CD14-positive monocyte (primary cell): Measurements from ENCODE around the gene CCRL2. TPM values are rescaled to one million over a fixed set of nuclear protein-coding genes. Genes with fewer than 3 reads are reported as not detected.

Experiments
- DNase-seq, 3 donors: peaks; one replicate each; pipeline ENCODE4 v3.0.0-alpha.2; 2011 to 2022
- H2AFZ ChIP-seq: 2 replicates; pipeline ENCODE4 v1.6.0; 2012; ENCODE audit warnings: mild to moderate bottlenecking, low read depth, low read length, inconsistent platforms; ENCODE audit not compliant: insufficient read depth, poor library complexity, severe bottlenecking
- H3K27ac ChIP-seq, 2 donors: 1 replicate in 1 of 2; 2 replicates in 1 of 2; pipeline ENCODE4 v1.5.1; 2012 to 2013; ENCODE audit warnings: low read length in 2 of 2, control low read depth in 1 of 2, inconsistent platforms in 1 of 2, low read depth in 1 of 2, mild to moderate bottlenecking in 1 of 2
- H3K27me3 ChIP-seq, 2 donors: one replicate each; pipeline versions ENCODE4 v1.6.0 to v1.6.1; 2011 to 2013; ENCODE audit warnings: low read length in 2 of 2; ENCODE audit not compliant: control insufficient read depth in 2 of 2, insufficient read depth in 2 of 2
- H3K36me3 ChIP-seq, 2 donors: replicated peaks in 1 of 2; 1 replicate in 1 of 2; 2 replicates in 1 of 2; pipeline versions ENCODE4 v1.5.1 to v1.6.1; 2012 to 2013; ENCODE audit warnings: low read length in 2 of 2, control low read depth in 1 of 2, inconsistent platforms in 1 of 2, mild to moderate bottlenecking in 1 of 2; ENCODE audit not compliant: insufficient read depth in 2 of 2, control insufficient read depth in 1 of 2
- H3K4me1 ChIP-seq, 2 donors: 1 replicate in 1 of 2; 2 replicates in 1 of 2; pipeline versions ENCODE4 v1.5.1 to v1.6.1; 2012 to 2013; ENCODE audit warnings: low read length in 2 of 2, control low read depth in 1 of 2, inconsistent platforms in 1 of 2, mild to moderate bottlenecking in 1 of 2, moderate library complexity in 1 of 2; ENCODE audit not compliant: insufficient read depth in 2 of 2, control insufficient read depth in 1 of 2
- H3K4me2 ChIP-seq: replicated peaks from 2 replicates; pipeline ENCODE3; 2012; ENCODE audit warnings: low read length, moderate library complexity, mild to moderate bottlenecking; ENCODE audit not compliant: poor library complexity, severe bottlenecking; ENCODE audit errors: extremely low read depth
- H3K4me3 ChIP-seq, 3 experiments: fragments of 200-600 bp in 1 of 3; sonication (generic) in 1 of 3; replicated peaks in 1 of 3; 1 replicate in 2 of 3; 2 replicates in 1 of 3; pipeline ENCODE4 v1.5.1; 2011 to 2013; ENCODE audit warnings: low read length in 3 of 3, mild to moderate bottlenecking in 3 of 3, control low read depth in 2 of 3, low read depth in 2 of 3, inconsistent platforms in 1 of 3, moderate library complexity in 1 of 3
- H3K79me2 ChIP-seq: 2 replicates; pipeline ENCODE4 v1.6.0; 2012; ENCODE audit warnings: mild to moderate bottlenecking, control low read depth, inconsistent platforms, low read length, moderate library complexity; ENCODE audit not compliant: insufficient read depth
- H3K9ac ChIP-seq: 2 replicates; pipeline ENCODE4 v1.6.0; 2017; ENCODE audit warnings: low read length, mild to moderate bottlenecking; ENCODE audit not compliant: insufficient read depth, poor library complexity, severe bottlenecking
- H3K9me3 ChIP-seq, 2 donors: replicated peaks in 1 of 2; 1 replicate in 1 of 2; 2 replicates in 1 of 2; pipeline versions ENCODE4 v1.5.1 to v1.6.1; 2012 to 2013; ENCODE audit warnings: low read length in 2 of 2, control low read depth in 1 of 2; ENCODE audit not compliant: control insufficient read depth in 1 of 2, insufficient read depth in 1 of 2
- H4K20me1 ChIP-seq: 2 replicates; pipeline ENCODE4 v1.6.0; 2012; ENCODE audit warnings: mild to moderate bottlenecking, low read length, control low read depth, moderate library complexity; ENCODE audit not compliant: insufficient read depth
- H3K27ac Mint-ChIP-seq, 7 donors: one replicate each; pipeline ENCODE4 v1.8.0; 2020; ENCODE audit warnings: mild to moderate bottlenecking in 7 of 7, mixed read lengths in 7 of 7, moderate library complexity in 6 of 7, inconsistent platforms in 2 of 7
- H3K27me3 Mint-ChIP-seq, 3 donors: one replicate each; pipeline ENCODE4 v1.8.0; 2021 to 2022; ENCODE audit warnings: low read depth in 3 of 3, mild to moderate bottlenecking in 3 of 3, mixed read lengths in 3 of 3, moderate library complexity in 3 of 3, inconsistent platforms in 1 of 3
- H3K36me3 Mint-ChIP-seq, 2 donors: one replicate each; pipeline ENCODE4 v1.8.0; 2020; ENCODE audit warnings: mixed read lengths in 2 of 2, inconsistent platforms in 1 of 2, mild to moderate bottlenecking in 1 of 2
- H3K4me1 Mint-ChIP-seq: one replicate; pipeline ENCODE4 v1.8.0; 2020; ENCODE audit warnings: mild to moderate bottlenecking, mixed read lengths
- H3K4me3 Mint-ChIP-seq, 2 donors: one replicate each; pipeline ENCODE4 v1.8.0; 2020; ENCODE audit warnings: mild to moderate bottlenecking in 2 of 2, mixed read lengths in 2 of 2, moderate library complexity in 1 of 2
- H3K9me3 Mint-ChIP-seq, 7 donors: one replicate each; pipeline ENCODE4 v1.8.0; 2020 to 2022; ENCODE audit warnings: mixed read lengths in 7 of 7, mild to moderate bottlenecking in 6 of 7, moderate library complexity in 6 of 7, inconsistent platforms in 2 of 7
- CTCF ChIP-seq: fragments of 200-600 bp; IDR thresholded peaks from one replicate; pipeline ENCODE4 v1.8.0; 2022; ENCODE audit warnings: antibody characterized with exemption, mild to moderate bottlenecking
- WGBS: methylation state at CpG from one replicate; pipeline ENCODE4 v1.1.5; 2013; ENCODE audit warnings: missing lambda C conversion rate; ENCODE audit not compliant: insufficient coverage; 5-methylcytosine and 5-hydroxymethylcytosine counted together
- intact Hi-C, 2 donors: fragments of 100-400 bp; cut with micrococcal nuclease; formaldehyde crosslinking; loops; one replicate each; pipeline versions ENCODE4 v1.15.0 to v1.15.1; 2023
- polyA plus RNA-seq, 3 donors: library from polyadenylated mRNA; depleted of rRNA in 1 of 3; unstranded in 2 of 3; stranded (reverse) in 1 of 3; fragments of 300-500 nt in 2 of 3; fragments of >200 nt in 1 of 3; fragmentation: Illumina TruSeq in 2 of 3; gene quantifications; 1 replicate in 2 of 3; 2 replicates in 1 of 3; pipeline ENCODE4 v1.2.3, GENCODE V29; 2012 to 2021

CCRL2 gene
- polyA plus RNA-seq, 3 donors: 10.2 to 15.3 (median 11.7) TPM

DNA sequence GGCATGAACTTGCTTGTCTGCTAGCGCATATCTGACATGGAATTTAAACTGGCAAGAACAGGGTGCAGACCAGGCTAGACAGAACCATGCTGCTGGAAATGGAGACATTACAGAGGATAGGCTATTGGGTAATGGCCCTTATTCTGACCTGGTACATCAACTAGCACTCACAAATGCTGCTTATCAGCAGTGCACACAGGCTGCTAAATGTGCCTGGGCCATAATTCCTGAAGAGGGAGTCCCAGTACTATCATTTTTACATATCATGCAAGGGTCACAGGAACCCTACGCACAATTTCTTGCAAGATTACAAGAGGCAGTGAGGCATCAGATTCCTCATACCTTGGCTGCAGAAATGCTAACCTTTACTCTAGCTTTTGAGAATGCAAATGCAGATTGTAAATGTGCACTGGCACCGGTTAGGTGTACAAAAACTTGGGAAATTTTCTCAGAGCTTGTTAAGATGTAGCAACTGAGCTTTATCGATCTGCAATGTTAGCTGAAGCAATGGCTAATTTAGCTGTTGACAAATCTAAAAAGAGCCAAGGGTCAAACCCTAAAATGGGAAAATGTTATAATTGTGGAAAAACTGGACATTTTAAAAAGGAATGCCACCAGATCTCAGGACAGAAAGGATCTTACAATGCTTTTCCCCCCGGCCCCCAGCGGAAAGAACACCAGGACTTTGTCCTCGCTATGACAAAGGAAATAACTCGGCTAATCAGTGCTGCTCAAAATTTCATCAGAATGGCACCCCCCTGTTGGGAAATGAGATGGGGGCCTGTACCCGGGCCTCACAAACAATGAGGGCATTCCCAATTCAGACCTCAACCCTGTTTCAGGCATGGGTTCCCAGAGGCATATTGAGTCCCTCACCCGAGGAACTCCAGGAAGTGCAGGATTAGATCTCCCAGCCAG lies 21.1 kb downstream of the CCRL2 start:
- H3K4me1 Mint-ChIP-seq: peaks cover 11% of the 10 kb centered on the region
- H3K36me3 Mint-ChIP-seq: peaks cover 0 to 2% of the 10 kb centered on the region in 2 donors
- H3K4me3 Mint-ChIP-seq: no peak overlapping the region
- Histone ChIP-seq H3K27me3 (no peaks in the 10 kb centered on the region), H3K9me3 (peaks cover 11 to 13% of the 10 kb centered on the region in 2 donors), H3K4me1 (peaks cover 0 to 7% of the 10 kb centered on the region in 2 donors), H3K4me2 (no peak overlapping the region), H3K36me3 (no peaks in the 10 kb centered on the region), H2AFZ (no peak overlapping the region), H4K20me1 (no peaks in the 10 kb centered on the region), H3K27ac (no peak overlapping the region), H3K4me3 (no peak overlapping the region), H3K79me2 (no peaks in the 10 kb centered on the region), H3K9ac (no peak overlapping the region)
- intact Hi-C loops: no loop called here
- no peak for DNase-seq
- H3K27ac Mint-ChIP-seq: no peak overlapping the region
- no peak for TF ChIP-seq CTCF
- peaks cover 11 to 19% (median 15%) of the 10 kb centered on the region in 7 donors for H3K9me3 Mint-ChIP-seq
- H3K27me3 Mint-ChIP-seq: no peaks in the 10 kb centered on the region
- 91% methylated on average over 5 of the region's 10 CpGs for WGBS

GRCh38 chr3:46429250-46429649 lies 22.2 kb downstream of the CCRL2 start:
- Mint-ChIP-seq H3K4me3 (no peak overlapping the region), H3K36me3 (peaks cover 0 to 2% of the 10 kb centered on the region in 2 donors), H3K4me1 (peaks cover 15% of the 10 kb centered on the region), H3K27me3 (no peaks in the 10 kb centered on the region), H3K9me3 (peaks cover 11 to 19% (median 15%) of the 10 kb centered on the region in 7 donors), H3K27ac (no peak overlapping the region)
- no peak overlapping the region for H3K4me3 ChIP-seq
- H3K36me3 ChIP-seq: no peaks in the 10 kb centered on the region
- H2AFZ ChIP-seq: no peak overlapping the region
- no peak overlapping the region for H3K27ac ChIP-seq
- H4K20me1 ChIP-seq: no peaks in the 10 kb centered on the region
- no peak for DNase-seq
- H3K4me1 ChIP-seq: peaks cover 0 to 8% of the 10 kb centered on the region in 2 donors
- intact Hi-C loops: no loop called here
- 98% methylated on average over 5 of the region's 5 CpGs for WGBS
- no peak overlapping the region for H3K4me2 ChIP-seq
- H3K9me3 ChIP-seq: peaks cover 11 to 15% of the 10 kb centered on the region in 2 donors
- TF ChIP-seq CTCF: no peak
- no peak overlapping the region for H3K9ac ChIP-seq
- H3K79me2 ChIP-seq: no peaks in the 10 kb centered on the region
- no peaks in the 10 kb centered on the region for H3K27me3 ChIP-seq
